GM21526 (cell line): ENCODE data around the gene NHLH1.

Experiments
- ATAC-seq: cut with Tn5 transposase; IDR thresholded peaks from one replicate; pipeline ENCODE4 v1.9.1; 2021; ENCODE audit warnings: moderate library complexity; ENCODE audit not compliant: unreplicated experiment, low FRiP score

Gene NHLH1

DNA sequence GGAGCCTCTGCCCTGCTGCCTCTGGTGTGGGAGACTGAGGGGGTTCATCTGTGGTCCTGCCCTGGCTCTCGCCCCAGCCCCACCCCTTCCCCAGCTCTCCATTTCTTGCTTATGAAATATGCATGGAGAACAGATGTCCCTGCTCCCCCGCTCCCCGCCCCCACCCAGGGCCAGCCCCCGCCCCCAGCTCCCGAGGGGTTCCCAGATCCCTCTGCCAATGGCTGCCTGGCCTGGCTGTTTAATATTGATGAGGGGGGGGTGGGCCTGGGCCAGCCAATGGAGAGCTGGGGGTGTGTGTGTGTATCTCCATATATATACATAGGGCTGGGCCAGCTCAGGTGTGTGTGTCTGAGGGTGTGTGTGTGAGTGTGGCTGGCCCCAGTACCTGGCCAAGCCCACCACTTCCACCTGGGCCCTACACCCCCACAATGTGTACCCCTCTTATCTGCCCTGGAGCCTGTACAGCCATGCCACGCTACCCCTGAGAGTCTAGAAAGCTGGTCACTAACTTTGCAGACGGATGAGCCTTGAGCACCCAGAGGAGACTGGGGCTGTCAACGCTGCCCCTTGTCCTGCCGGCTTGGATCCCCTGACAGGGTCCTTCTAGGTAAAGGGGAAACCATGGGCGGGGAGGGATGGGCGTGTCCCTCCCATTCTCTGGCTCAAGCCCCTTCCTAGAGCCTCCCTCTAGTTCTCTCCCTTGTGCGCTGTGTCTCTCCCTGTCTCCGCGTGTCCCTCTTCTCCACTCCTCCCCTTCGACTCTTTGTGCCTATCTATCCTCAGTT lies at the start of gene NHLH1:
NHLH1 (plus strand) TSS at position 341 of the 785 bp plus-strand sequence. CDS start 3,661 bp downstream, outside the sequence.
- ATAC-seq = no peak

DNA sequence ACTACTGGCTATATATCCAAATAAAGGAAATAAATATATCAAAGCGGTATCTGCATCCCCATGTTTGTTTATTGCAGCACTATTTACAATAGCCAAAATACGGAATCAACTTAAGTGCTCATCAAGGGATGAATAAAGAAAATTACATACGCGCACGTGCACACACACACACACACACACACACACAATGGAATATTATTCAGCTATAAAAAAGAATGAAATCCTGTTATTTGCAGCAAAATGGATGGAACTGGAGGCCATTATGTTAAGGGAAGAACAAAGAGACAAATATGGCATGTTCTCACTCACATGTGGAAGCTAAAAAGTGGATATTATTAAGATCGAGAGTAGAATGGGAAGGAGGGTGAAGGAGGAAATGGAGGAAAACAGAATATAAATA lies 44.0 kb upstream of the NHLH1 start:
- no peak for ATAC-seq

GRCh38 chr1:160325252-160325651 lies 41.6 kb upstream of the NHLH1 start:
- no peak for ATAC-seq

GRCh38 chr1:160326418-160326817 lies 40.5 kb upstream of the NHLH1 start:
- no peak for ATAC-seq

DNA sequence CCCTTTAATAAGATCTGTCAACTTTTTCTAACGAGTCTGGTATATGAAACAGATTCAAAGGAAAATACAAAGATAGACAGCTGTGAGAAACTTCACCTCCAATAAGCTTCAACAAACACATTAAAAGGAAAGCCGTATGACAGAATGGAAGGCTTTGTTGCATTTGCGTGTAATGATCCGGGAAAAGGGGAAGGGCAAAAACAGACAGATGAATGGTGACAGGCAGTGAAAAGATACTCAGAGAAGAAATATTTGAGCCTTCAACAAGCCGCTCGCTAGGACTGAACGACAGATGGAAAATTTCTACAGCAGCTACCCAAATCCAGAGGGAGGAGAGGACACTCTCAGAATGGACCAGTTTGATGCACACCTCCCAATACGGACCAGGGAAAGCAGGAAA lies 38.7 kb upstream of the NHLH1 start:
- no peak for ATAC-seq

- no peak for ATAC-seq
These were observed 36.8 kb upstream of the NHLH1 start for GRCh38 chr1:160330119-160330518.

- ATAC-seq = no peak
These were observed 34.4 kb upstream of the NHLH1 start for GRCh38 chr1:160332516-160332915.

- no peak for ATAC-seq
These were observed 28.3 kb upstream of the NHLH1 start for GRCh38 chr1:160338580-160338979.

- ATAC-seq = no peak
These were observed 26.7 kb upstream of the NHLH1 start for GRCh38 chr1:160340146-160340545.

- no peak for ATAC-seq
These were observed 26.0 kb upstream of the NHLH1 start for GRCh38 chr1:160340866-160341265.

DNA sequence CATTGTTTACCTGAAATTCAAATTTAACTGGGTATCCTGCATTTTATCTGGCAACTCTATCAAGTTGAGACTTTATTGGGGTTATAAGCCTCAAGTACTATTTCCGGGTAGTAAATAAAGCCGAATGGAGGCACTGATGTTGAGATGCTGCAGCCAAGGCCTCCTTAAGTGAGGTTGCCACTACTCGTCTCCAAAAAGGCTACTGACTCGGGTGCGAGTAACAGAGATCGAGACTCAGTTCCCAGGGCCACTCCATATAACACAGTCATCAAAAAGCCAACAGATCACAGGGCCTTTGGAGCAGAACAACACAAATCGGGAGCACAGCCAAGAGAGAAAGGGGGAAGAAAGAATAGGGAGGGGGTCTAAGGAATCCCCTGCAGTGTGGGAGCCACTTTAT lies 24.3 kb upstream of the NHLH1 start:
- no peak for ATAC-seq

DNA sequence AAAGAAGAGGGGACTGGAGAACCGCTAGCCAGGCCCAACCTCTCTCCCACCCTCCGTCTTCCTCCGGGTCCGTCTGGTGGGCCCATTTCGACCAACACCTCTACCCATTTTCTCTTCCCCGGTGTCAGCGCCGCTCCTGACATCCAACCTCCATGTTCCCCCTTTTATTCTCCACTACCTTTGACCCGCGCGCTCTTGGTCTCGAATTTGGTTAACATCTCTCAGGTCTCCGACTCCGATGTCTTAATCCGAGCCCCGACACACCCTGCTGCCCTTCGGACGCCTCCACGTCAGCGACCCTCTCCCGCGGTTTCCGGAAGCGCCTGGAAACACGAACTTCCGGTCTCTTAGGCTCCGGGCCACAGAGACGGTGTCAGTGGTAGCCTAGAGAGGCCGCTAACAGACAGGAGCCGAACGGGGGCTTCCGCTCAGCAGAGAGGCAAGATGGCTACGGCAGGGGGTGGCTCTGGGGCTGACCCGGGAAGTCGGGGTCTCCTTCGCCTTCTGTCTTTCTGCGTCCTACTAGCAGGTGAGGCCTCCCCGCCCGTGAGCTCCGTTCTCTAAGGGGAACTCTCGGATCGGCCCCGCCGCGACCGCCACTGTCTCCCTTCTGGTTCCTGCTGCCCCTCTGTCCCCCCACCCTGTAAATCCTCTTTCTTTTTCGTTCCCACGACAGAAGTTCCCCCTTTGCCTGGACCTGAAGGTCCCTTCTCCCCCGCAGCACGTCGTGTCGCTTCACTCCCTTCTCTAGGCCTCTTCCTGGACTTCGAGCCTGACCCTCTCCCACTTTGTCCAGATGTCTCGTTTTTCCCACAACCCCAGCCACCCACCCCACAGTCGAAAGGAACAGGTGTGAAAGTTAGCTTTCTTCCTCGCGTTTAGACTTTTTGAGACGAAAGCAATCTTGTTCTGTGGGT lies 23.7 kb upstream of the NHLH1 start, which contains the start of the genes COPA and NCSTN:
COPA (minus strand) TSS at position 298 of the 917 bp plus-strand sequence; CDS start at position 218, 80 bp downstream.
NCSTN (plus strand) TSS at position 431 of the 917 bp plus-strand sequence; CDS start at position 445, 14 bp downstream.
- ATAC-seq = peak; percentile 91

GRCh38 chr1:160344241-160344640 lies 22.6 kb upstream of the NHLH1 start:
- ATAC-seq = no peak

- ATAC-seq = no peak
These were observed 21.9 kb upstream of the NHLH1 start for GRCh38 chr1:160344936-160345335.

GRCh38 chr1:160346463-160346862 lies 20.4 kb upstream of the NHLH1 start:
- ATAC-seq = no peak

GRCh38 chr1:160346958-160347357 lies 19.9 kb upstream of the NHLH1 start:
- peak; percentile 43 for ATAC-seq

GRCh38 chr1:160351629-160352028 lies 15.2 kb upstream of the NHLH1 start:
- ATAC-seq = no peak

DNA sequence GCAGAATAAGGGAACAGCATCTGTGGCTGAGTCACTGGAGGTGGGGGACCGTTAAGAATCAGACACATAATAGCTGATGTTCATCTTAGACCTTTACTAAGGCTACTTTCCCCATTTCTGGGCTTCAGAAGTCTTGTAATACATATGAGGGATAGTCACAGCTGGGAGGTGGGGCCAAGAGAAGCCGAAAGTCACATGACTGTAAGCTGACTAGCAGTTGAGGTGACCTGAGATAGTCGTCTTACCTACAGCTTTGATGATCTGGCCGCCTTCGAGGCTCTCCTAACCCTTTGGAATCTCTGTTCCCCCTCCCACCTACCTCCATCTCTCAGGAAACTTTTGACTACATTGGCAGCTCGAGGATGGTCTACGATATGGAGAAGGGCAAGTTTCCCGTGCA lies 14.3 kb upstream of the NHLH1 start:
- no peak for ATAC-seq

- no peak for ATAC-seq
These were observed 13.6 kb upstream of the NHLH1 start for GRCh38 chr1:160353223-160353622.

DNA sequence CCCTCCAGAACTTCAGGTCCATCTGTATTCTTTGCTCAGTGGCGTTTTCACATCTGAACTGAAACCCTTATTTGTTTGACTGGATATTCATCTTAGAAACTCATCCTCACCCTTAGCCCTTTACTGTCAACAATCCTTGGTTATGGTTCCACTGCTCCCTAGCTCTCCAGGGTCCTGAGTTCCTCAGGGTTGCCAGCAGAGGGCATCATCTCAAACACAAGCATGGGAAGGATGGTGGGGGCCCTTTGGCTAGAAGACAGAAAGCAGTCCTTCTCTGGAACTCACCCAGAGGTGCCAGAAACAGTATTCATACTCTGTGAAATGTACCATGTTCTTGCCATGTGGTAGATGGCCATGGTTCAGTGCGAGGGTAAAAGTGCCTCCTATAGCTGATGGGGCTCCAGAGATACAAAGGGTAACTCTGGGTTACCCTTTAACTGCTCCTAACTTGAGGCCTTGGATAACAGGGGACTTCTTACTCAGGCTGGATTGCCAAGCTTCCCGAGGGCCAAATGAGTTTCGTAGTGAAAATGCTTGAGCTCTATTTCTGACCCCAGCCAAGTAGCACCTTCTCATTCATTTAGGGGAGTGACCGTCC lies 12.4 kb upstream of the NHLH1 start:
- no peak for ATAC-seq
